Activated B cell treated with CpG ODN at 0.5 μM for 24 hours (primary cell): ENCODE measurements around the gene TSPAN8. TPM values are rescaled to one million over a fixed set of nuclear protein-coding genes. Genes with fewer than 3 reads are reported as not detected.

Experiments used
- ATAC-seq: fragments of 200-7000 bp; cut with Tn5 transposase; one replicate; pipeline ENCODE4 v1.10.0; 2021; ENCODE audit warnings: low read depth, mild to moderate bottlenecking, moderate library complexity
- CTCF ChIA-PET: fragments of 350-600 bp; sonication (Branson Sonifier 250); formaldehyde crosslinking; loops from one replicate; lab custom pipeline; 2021; ENCODE audit warnings: antibody characterized with exemption; lab: Charles Lee
- POLR2A ChIA-PET: fragments of 350-600 bp; sonication (Branson Sonifier 250); formaldehyde crosslinking; loops from one replicate; lab custom pipeline; 2021; ENCODE audit warnings: antibody characterized with exemption; lab: Charles Lee
- DNase-seq: peaks from one replicate; pipeline ENCODE4 v3.0.0; 2022
- H3K27ac Mint-ChIP-seq: one replicate; pipeline ENCODE4 v1.8.0; 2020; ENCODE audit warnings: mixed read lengths
- H3K27me3 Mint-ChIP-seq: one replicate; pipeline ENCODE4 v1.8.0; 2021; ENCODE audit warnings: mixed read lengths
- H3K36me3 Mint-ChIP-seq: one replicate; pipeline ENCODE4 v1.8.0; 2021; ENCODE audit warnings: low read depth, mixed read lengths
- H3K4me1 Mint-ChIP-seq: one replicate; pipeline ENCODE4 v1.8.0; 2021; ENCODE audit warnings: mixed read lengths
- H3K4me3 Mint-ChIP-seq: one replicate; pipeline ENCODE4 v1.8.0; 2020; ENCODE audit warnings: mild to moderate bottlenecking, mixed read lengths
- H3K9me3 Mint-ChIP-seq: one replicate; pipeline ENCODE4 v1.8.0; 2020; ENCODE audit warnings: mixed read lengths
- intact Hi-C: fragments of 100-400 bp; cut with micrococcal nuclease; formaldehyde crosslinking; loops from one replicate; pipeline ENCODE4 v1.15.1; 2024
- total RNA-seq: library from RNA; stranded (reverse); gene quantifications from 2 replicates; pipeline ENCODE4 v1.2.3, GENCODE V29; 2022
- TF ChIP-seq, protein P1 (sequence below): fragments of 200-600 bp; IDR thresholded peaks from one replicate; pipeline ENCODE4 v1.8.0; 2022; ENCODE audit warnings: antibody characterized with exemption, mild to moderate bottlenecking

TSPAN8 gene
- total RNA-seq, 1 donor from 2014 or later: not detected

DNA sequence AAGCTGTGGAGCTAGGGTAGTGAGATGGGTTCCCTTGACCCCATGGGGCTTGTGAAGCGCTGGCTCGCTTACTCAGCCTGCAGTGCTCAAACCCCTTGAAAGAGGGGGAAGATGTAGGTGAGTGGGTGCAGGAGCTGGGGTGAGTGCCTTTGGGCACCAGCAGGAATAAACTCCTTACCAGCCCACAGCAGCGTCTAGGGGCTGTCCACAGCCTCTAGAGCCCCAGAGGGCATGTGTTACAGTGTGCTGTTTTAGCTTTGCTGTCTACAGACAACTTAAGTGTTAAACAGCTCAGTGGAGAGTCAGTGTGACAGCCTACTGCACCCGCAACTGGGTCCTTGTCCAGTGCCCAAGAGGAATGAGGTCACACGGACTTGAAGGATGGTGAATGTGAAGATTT is 48.0 kb downstream of the TSPAN8 start:
- ATAC-seq (no peak), DNase-seq (no peak)
- POLR2A ChIA-PET: no interaction called here
- Mint-ChIP-seq H3K36me3 (no peaks in the 10 kb centered on the region), H3K27me3 (no peaks in the 10 kb centered on the region), H3K9me3 (peaks cover 4% of the 10 kb centered on the region), H3K4me3 (no peak overlapping the region), H3K4me1 (no peaks in the 10 kb centered on the region), H3K27ac (no peak overlapping the region)
- CTCF ChIA-PET: no interaction called here
- intact Hi-C loops: no loop called here
- TF ChIP-seq, protein P1, sequence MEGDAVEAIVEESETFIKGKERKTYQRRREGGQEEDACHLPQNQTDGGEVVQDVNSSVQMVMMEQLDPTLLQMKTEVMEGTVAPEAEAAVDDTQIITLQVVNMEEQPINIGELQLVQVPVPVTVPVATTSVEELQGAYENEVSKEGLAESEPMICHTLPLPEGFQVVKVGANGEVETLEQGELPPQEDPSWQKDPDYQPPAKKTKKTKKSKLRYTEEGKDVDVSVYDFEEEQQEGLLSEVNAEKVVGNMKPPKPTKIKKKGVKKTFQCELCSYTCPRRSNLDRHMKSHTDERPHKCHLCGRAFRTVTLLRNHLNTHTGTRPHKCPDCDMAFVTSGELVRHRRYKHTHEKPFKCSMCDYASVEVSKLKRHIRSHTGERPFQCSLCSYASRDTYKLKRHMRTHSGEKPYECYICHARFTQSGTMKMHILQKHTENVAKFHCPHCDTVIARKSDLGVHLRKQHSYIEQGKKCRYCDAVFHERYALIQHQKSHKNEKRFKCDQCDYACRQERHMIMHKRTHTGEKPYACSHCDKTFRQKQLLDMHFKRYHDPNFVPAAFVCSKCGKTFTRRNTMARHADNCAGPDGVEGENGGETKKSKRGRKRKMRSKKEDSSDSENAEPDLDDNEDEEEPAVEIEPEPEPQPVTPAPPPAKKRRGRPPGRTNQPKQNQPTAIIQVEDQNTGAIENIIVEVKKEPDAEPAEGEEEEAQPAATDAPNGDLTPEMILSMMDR: no peak

DNA sequence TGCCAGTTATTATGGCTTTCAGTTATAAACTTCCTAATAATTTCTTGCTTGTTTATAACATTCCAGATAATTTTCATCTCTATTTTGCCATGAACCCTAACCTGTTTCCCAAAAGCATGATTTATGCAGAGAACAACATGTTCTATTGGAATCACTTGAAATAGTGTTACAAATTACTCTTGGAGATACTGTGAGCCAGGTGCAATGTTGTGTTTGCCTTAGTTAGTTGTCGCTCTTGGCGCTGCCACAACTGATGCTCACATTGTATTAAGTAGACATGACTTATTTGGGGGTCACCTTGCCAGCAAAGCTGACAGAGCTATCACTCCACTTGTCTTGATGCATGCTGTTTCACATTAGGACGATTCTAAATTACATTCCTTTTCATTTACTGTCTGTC is 49.4 kb downstream of the TSPAN8 start:
- TF ChIP-seq, protein P1: no peak
- DNase-seq (no peak), ATAC-seq (no peak)
- no peaks in the 10 kb centered on the region for H3K36me3 Mint-ChIP-seq
- no peaks in the 10 kb centered on the region for H3K27me3 Mint-ChIP-seq
- H3K4me3 Mint-ChIP-seq: no peak overlapping the region
- no peak overlapping the region for H3K27ac Mint-ChIP-seq
- CTCF ChIA-PET: no interaction called here
- POLR2A ChIA-PET: no interaction called here
- H3K4me1 Mint-ChIP-seq: no peaks in the 10 kb centered on the region
- intact Hi-C loops: no loop called here
- peaks cover 6% of the 10 kb centered on the region for H3K9me3 Mint-ChIP-seq

DNA sequence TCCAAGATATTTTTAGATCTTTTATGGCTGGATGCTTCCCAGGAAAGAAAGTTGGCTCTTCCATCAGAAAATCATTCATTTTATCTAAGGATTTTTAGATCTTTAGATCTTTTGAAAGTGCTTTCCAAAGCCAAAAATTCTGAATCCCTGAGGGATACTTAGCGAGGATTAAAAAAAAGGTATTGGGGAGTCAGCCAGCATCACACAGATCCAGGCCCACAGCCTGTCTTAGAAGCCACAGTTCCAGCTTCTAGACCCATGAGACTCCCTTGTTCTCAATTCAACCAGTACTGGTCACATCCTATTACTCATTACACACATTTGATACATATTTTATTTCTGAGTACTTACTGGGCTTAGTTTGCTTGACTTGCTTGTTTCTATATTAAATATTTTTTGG is 49.9 kb downstream of the TSPAN8 start:
- ChIA-PET POLR2A (no interaction called here), CTCF (no interaction called here)
- ATAC-seq: no peak
- Mint-ChIP-seq H3K36me3 (no peaks in the 10 kb centered on the region), H3K27me3 (no peaks in the 10 kb centered on the region), H3K4me3 (no peak overlapping the region), H3K4me1 (no peaks in the 10 kb centered on the region), H3K9me3 (peaks cover 6% of the 10 kb centered on the region), H3K27ac (no peak overlapping the region)
- TF ChIP-seq, protein P1: no peak
- intact Hi-C loops: no loop called here
- DNase-seq: no peak

DNA sequence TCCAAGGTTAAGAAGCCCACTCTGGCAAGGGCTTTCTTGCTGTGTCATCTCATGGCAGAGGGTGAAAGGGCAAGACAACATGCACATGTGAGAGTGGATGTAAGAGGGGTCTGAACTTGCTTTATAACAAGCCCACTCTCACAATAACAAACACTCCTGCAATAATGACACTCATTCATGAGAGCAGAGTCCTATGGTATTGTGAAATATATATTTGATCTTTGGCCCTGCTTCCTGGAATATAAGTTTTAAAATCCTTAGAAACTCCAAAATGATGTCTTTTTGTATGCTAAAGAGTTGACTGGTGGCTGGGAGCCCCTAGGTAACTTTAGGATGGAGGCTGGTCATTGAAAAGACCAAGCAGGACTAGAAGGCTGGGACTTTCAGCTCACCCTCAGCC is 51.8 kb downstream of the TSPAN8 start:
- H3K4me1 Mint-ChIP-seq: no peaks in the 10 kb centered on the region
- H3K9me3 Mint-ChIP-seq: peaks cover 6% of the 10 kb centered on the region
- DNase-seq: no peak
- no peak overlapping the region for H3K27ac Mint-ChIP-seq
- CTCF ChIA-PET: no interaction called here
- POLR2A ChIA-PET: no interaction called here
- H3K4me3 Mint-ChIP-seq: no peak overlapping the region
- intact Hi-C loops: no loop called here
- H3K36me3 Mint-ChIP-seq: no peaks in the 10 kb centered on the region
- ATAC-seq: no peak
- TF ChIP-seq, protein P1: no peak
- H3K27me3 Mint-ChIP-seq: no peaks in the 10 kb centered on the region

DNA sequence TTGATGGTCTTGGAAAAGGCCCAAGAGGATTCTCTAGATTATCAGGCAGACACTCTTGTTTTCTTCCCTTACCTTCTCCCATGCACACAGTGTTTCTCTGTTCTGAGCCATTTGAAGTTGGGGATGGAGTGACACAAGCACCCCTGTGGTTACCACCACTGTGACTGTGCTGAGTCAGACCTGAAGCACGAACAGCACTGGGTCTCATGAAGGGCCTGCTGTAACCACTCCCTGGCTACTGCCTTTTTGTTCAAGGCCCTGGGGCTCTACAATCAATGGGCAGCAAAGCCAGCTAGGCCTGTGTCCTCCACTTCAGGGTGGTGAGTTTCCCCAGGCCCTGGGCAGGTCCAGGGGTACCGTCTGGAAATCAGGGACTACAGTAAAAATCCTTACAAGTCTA is 65.5 kb downstream of the TSPAN8 start:
- Mint-ChIP-seq H3K27ac (no peak overlapping the region), H3K9me3 (peaks cover 12% of the 10 kb centered on the region), H3K27me3 (no peaks in the 10 kb centered on the region), H3K36me3 (no peaks in the 10 kb centered on the region), H3K4me3 (no peak overlapping the region), H3K4me1 (no peaks in the 10 kb centered on the region)
- ATAC-seq: no peak
- intact Hi-C loops: no loop called here
- DNase-seq: no peak
- ChIA-PET CTCF (no interaction called here), POLR2A (no interaction called here)
- TF ChIP-seq, protein P1: no peak
